Vagina (tissue), 2 donors: ENCODE measurements around the gene ENOX2.

ENCODE experiments used
- POLR2A ChIP-seq, 2 donors: fragments of 450-650 bp; IDR thresholded peaks; one replicate each; pipeline ENCODE4 v1.6.1; 2017; ENCODE audit warnings: antibody characterized with exemption in 2 of 2, mild to moderate bottlenecking in 2 of 2, moderate library complexity in 2 of 2
- POLR2AphosphoS5 ChIP-seq, 2 donors: sonication (generic); formaldehyde crosslinking; IDR thresholded peaks; one replicate each; pipeline ENCODE4 v1.9.0; 2017; ENCODE audit warnings: antibody characterized with exemption in 2 of 2, mild to moderate bottlenecking in 2 of 2, low read depth in 1 of 2; ENCODE audit not compliant: insufficient read depth in 1 of 2
- TF ChIP-seq, protein P1 (sequence below), 3 experiments: fragments of 450-650 bp in 2 of 3; fragments of 200-600 bp in 1 of 3; sonication (generic) in 1 of 3; IDR thresholded peaks; one replicate each; pipeline ENCODE4 v1.5.1; 2017 to 2019; ENCODE audit warnings: antibody characterized with exemption in 3 of 3, mild to moderate bottlenecking in 2 of 3, moderate library complexity in 2 of 3

DNA sequence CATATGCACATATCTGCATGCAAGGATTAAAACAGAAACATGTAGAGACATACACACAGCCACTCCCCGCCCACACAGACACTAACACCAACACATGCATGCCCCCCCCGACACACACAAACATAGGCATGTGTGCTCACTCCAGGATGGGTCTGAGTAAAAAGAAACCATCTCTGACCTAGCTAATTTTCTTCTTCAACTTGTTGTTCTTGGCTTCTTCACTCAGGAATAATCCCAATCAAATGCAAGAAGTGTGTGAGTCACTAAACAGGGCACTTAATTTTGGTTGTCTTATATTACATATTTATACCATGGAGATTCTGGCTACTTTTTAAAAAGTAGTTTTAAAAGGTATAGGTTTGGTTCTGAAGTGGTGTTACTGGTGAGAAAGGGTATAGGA is 28.3 kb downstream of the ENOX2 start:
- TF ChIP-seq, protein P1, sequence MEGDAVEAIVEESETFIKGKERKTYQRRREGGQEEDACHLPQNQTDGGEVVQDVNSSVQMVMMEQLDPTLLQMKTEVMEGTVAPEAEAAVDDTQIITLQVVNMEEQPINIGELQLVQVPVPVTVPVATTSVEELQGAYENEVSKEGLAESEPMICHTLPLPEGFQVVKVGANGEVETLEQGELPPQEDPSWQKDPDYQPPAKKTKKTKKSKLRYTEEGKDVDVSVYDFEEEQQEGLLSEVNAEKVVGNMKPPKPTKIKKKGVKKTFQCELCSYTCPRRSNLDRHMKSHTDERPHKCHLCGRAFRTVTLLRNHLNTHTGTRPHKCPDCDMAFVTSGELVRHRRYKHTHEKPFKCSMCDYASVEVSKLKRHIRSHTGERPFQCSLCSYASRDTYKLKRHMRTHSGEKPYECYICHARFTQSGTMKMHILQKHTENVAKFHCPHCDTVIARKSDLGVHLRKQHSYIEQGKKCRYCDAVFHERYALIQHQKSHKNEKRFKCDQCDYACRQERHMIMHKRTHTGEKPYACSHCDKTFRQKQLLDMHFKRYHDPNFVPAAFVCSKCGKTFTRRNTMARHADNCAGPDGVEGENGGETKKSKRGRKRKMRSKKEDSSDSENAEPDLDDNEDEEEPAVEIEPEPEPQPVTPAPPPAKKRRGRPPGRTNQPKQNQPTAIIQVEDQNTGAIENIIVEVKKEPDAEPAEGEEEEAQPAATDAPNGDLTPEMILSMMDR (IDR thresholded peaks at IDR 0.05): no peak
- TF ChIP-seq POLR2AphosphoS5 (IDR thresholded peaks at IDR 0.05; ENCODE audit: insufficient read depth in 1 of 2, low read depth in 1 of 2) (no peak), POLR2A (IDR thresholded peaks at IDR 0.05) (no peak)
